Measurements from ENCODE around the gene F10.

Gene F10

GRCh38 chr13:113176280-113176679 is 53.7 kb downstream of the F10 start:
- peak; percentile 80 for DNase-seq

- DNase-seq, result no peak
Observed at GRCh38 chr13:113176822-113177221, 54.2 kb downstream of the F10 start.

GRCh38 chr13:113178070-113178895 is 55.7 kb downstream of the F10 start:
- no peak for DNase-seq

GRCh38 chr13:113178896-113179167 is 56.2 kb downstream of the F10 start:
- DNase-seq, result no peak

GRCh38 chr13:113179374-113180230 is 57.0 kb downstream of the F10 start:
- no peak for DNase-seq

GRCh38 chr13:113182046-113182445 is 59.4 kb downstream of the F10 start:
- DNase-seq, result no peak

GRCh38 chr13:113183450-113184129 is 61.0 kb downstream of the F10 start:
- DNase-seq, result no peak

- DNase-seq, result no peak
Observed at GRCh38 chr13:113184568-113185440, 62.2 kb downstream of the F10 start.

- DNase-seq, result peak; percentile 33
Observed at GRCh38 chr13:113186061-113186900, 63.7 kb downstream of the F10 start.

- peak; percentile 73 for DNase-seq
Observed at GRCh38 chr13:113187263-113187669, 64.7 kb downstream of the F10 start.

GRCh38 chr13:113187883-113188665 is 65.5 kb downstream of the F10 start:
- DNase-seq, result no peak

- no peak for DNase-seq
Observed at GRCh38 chr13:113190181-113190580, 67.6 kb downstream of the F10 start.

GRCh38 chr13:113192279-113192678 is 69.7 kb downstream of the F10 start:
- no peak for DNase-seq

GRCh38 chr13:113192902-113193301 is 70.3 kb downstream of the F10 start:
- no peak for DNase-seq

- DNase-seq, result no peak
Observed at GRCh38 chr13:113195360-113195759, 72.8 kb downstream of the F10 start.

- no peak for DNase-seq
Observed at GRCh38 chr13:113196970-113197737, 74.6 kb downstream of the F10 start.

Measured in CD4-positive, alpha-beta T cell treated with Interferon gamma for 1 hour (primary cell).